Fibroblast of the aortic adventitia (primary cell): Measurements from ENCODE around the gene AQP11. TPM values are rescaled to one million over a fixed set of nuclear protein-coding genes. Genes with fewer than 3 reads are reported as not detected.
"Not testable (repeated sequence)": the region's sequence is repeated elsewhere in the genome, so short reads cannot be mapped to it uniquely, and the experiment has no call there.

Experiments used
- DNase-seq: peaks from one replicate; pipeline ENCODE4 v3.0.0-alpha.2; 2010; ENCODE audit warnings: low read depth
- H3K4me3 ChIP-seq: 2 replicates; pipeline ENCODE4 v1.5.1; 2011; ENCODE audit warnings: low read depth, mild to moderate bottlenecking, control low read depth, low read length, moderate library complexity
- CTCF ChIP-seq: IDR thresholded peaks from 2 replicates; pipeline ENCODE4 v1.5.1; 2011; ENCODE audit warnings: mild to moderate bottlenecking, low read length, control low read depth, inconsistent platforms; ENCODE audit not compliant: insufficient read depth
- total RNA-seq: library from RNA; depleted of rRNA; stranded (reverse); fragments of >200 nt; gene quantifications from 2 replicates; pipeline ENCODE4 v1.2.3, GENCODE V29; 2012; ENCODE audit warnings: low replicate concordance

AQP11 gene
- total RNA-seq = 2.8 and 3.3 TPM in 2 replicates

GRCh38 chr11:77589521-77590193, at the start of gene AQP11:
Gene AQP11, plus strand, starts transcription at chr11:77589953. Its CDS starts 40 bp downstream, at chr11:77589993.
- peak; percentile 75 for DNase-seq
- H3K4me3 ChIP-seq = peak within 1 kb of the TSS; percentile 76
- no peak for TF ChIP-seq CTCF

GRCh38 chr11:77542296-77542695, 47.5 kb upstream of the AQP11 start:
- DNase-seq = peak; percentile 43
- no peak overlapping the region for H3K4me3 ChIP-seq
- no peak for TF ChIP-seq CTCF

- H3K4me3 ChIP-seq = no peak overlapping the region
- TF ChIP-seq CTCF = no peak
- no peak for DNase-seq
Measured at GRCh38 chr11:77547047-77547836, 42.5 kb upstream of the AQP11 start.

GRCh38 chr11:77547863-77548551, 41.7 kb upstream of the AQP11 start:
- no peak overlapping the region for H3K4me3 ChIP-seq
- TF ChIP-seq CTCF = peak; percentile 66
- peak; percentile 86 for DNase-seq

- no peak for TF ChIP-seq CTCF
- DNase-seq = no peak
- no peak overlapping the region for H3K4me3 ChIP-seq
Measured at GRCh38 chr11:77548552-77549445, 41.0 kb upstream of the AQP11 start.

- H3K4me3 ChIP-seq, DNase-seq: not testable (repeated sequence)
Measured at GRCh38 chr11:77551426-77551825, 38.3 kb upstream of the AQP11 start.
